Motor neuron (in vitro differentiated cells): ENCODE measurements around the gene BABAM2. TPM values are rescaled to one million over a fixed set of nuclear protein-coding genes. Genes with fewer than 3 reads are reported as not detected.
A peak's percentile ranks its signal among the peaks of the same experiment; 100 is the strongest.

Experiments used
- ATAC-seq, 8 experiments: fragments of 200-7000 bp; cut with Tn5 transposase; replicated peaks in 6 of 8; 2 replicates each; pipeline ENCODE4 v1.8.0; 2021; ENCODE audit warnings: mild to moderate bottlenecking in 8 of 8, moderate library complexity in 8 of 8
- H3K27ac ChIP-seq, 2 donors: fragments of 250-450 bp; sonication (Bioruptor Pico); 2 replicates each; pipeline ENCODE4 v1.9.0; 2021; ENCODE audit warnings: antibody characterized with exemption in 2 of 2, mild to moderate bottlenecking in 2 of 2, moderate library complexity in 1 of 2
- H3K4me1 ChIP-seq, 2 donors: fragments of 250-450 bp; sonication (Bioruptor Pico); replicated peaks in 1 of 2; 2 replicates each; pipeline ENCODE4 v1.6.1; 2021; ENCODE audit warnings: antibody characterized with exemption in 2 of 2, mild to moderate bottlenecking in 2 of 2, moderate library complexity in 1 of 2
- H3K4me3 ChIP-seq, 5 donors: fragments of 250-450 bp; sonication (Bioruptor Pico); 2 replicates each; pipeline ENCODE4 v1.9.0; 2021; ENCODE audit warnings: antibody characterized with exemption in 5 of 5, mild to moderate bottlenecking in 5 of 5, moderate library complexity in 4 of 5
- WGBS, 10 experiments: fragments of 450-650 bp; shearing (Covaris generic); methylation state at CpG; one replicate each; pipeline ENCODE4 v1.0.0; 2022; 5-methylcytosine and 5-hydroxymethylcytosine counted together
- in situ Hi-C, 9 experiments: fragments of 400-800 bp; cut with MboI; loops; one replicate each; pipeline ENCODE4 v1.15.0; 2021; ENCODE audit warnings: low sequenced_read_pairs in 9 of 9, low pct_unique_long_range_greater_than_20kb in 2 of 9; ENCODE audit not compliant: unreplicated experiment in 9 of 9
- total RNA-seq, 8 experiments: library from RNA; unstranded; fragments of 300-600 nt; gene quantifications; 2 replicates each; pipeline versions ENCODE4 v1.2.3 to v1.2.4, GENCODE V29; 2022

The BABAM2 gene
- total RNA-seq, 8 experiments from 2014 or later, result 16.4 to 110 (median 36.4) TPM

- Histone ChIP-seq H3K4me1 (peaks cover 0 to 6% of the 10 kb centered on the region in 2 donors), H3K4me3 (no peak overlapping the region), H3K27ac (no peak overlapping the region)
- in situ Hi-C loops, result no loop called here
- ATAC-seq, result no peak
- WGBS, 10 experiments, result 86 to 100% (median 100%) methylated on average over 1 of the region's 1 CpG
Observed at GRCh38 chr2:28305202-28305601, 414.7 kb downstream of the BABAM2 start.

GRCh38 chr2:28310107-28310506 is 419.6 kb downstream of the BABAM2 start:
- no peak for ATAC-seq
- H3K4me3 ChIP-seq, result no peak overlapping the region
- no peak overlapping the region for H3K27ac ChIP-seq
- no peaks in the 10 kb centered on the region for H3K4me1 ChIP-seq
- WGBS, 10 experiments, result 57 to 100% (median 90%) methylated on average over 1 to 2 of the region's 2 CpGs; no CpG with 5 or more reads in 3 of the 10 experiments
- in situ Hi-C loops, result no loop called here

- no peak overlapping the region for H3K4me3 ChIP-seq
- peak in 1 of 8 experiments; percentile 38 for ATAC-seq
- no peak overlapping the region for H3K27ac ChIP-seq
- no peaks in the 10 kb centered on the region for H3K4me1 ChIP-seq
- in situ Hi-C loops, result no loop called here
- 70 to 100% (median 92%) methylated on average over 2 to 7 of the region's 7 CpGs; no CpG with 5 or more reads in 1 of the 10 experiments for WGBS, 10 experiments
Observed at GRCh38 chr2:28311660-28312249, 421.2 kb downstream of the BABAM2 start.

DNA sequence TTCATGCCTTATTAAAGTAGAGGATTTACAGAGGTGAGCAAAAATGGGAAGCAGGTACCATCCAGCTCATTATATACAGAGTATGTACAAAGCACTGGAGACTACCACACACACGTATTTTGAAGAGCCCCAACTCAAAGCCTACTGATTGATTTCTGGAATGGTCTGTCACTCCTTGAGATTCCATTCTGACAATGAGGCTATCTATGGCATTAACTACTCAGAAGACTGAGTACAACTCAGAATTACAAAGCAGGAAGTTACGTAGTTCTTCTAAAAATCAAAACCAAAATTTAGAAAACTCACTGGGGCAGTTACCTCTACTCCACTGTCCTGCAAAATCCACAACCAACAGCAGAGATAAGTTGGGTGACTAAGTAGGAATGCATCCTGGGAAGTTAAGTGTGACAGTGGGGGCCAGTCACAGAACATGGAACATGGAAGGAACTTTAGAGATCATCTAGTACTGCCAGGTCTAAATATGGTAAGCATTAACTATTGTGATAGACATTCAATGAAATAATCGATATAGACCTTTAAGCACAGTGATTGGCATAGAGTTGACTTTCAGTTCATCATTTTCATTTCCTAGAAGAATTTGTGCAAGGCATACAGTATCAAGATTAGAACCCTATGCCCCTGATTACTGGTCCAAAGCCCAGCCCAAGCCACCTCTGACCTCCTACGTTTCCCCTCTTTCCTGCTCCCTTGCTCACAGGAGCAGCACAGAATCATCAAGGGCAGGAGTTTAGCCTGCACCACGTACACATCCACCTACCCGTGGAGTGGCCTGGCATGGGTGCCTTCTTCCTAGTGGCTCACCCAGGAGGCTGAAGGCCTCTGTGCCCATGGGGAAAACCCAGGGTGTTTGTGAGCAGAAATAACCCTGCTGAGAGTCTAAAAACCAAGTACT is 422.0 kb downstream of the BABAM2 start:
- in situ Hi-C loops, result no loop called here
- no peak overlapping the region for H3K27ac ChIP-seq
- WGBS, 10 experiments, result 86 to 100% (median 96%) methylated on average over 1 to 5 of the region's 6 CpGs; no CpG with 5 or more reads in 2 of the 10 experiments
- ATAC-seq, result no peak
- no peak overlapping the region for H3K4me3 ChIP-seq
- H3K4me1 ChIP-seq, result peaks cover 0 to 3% of the 10 kb centered on the region in 2 donors

DNA sequence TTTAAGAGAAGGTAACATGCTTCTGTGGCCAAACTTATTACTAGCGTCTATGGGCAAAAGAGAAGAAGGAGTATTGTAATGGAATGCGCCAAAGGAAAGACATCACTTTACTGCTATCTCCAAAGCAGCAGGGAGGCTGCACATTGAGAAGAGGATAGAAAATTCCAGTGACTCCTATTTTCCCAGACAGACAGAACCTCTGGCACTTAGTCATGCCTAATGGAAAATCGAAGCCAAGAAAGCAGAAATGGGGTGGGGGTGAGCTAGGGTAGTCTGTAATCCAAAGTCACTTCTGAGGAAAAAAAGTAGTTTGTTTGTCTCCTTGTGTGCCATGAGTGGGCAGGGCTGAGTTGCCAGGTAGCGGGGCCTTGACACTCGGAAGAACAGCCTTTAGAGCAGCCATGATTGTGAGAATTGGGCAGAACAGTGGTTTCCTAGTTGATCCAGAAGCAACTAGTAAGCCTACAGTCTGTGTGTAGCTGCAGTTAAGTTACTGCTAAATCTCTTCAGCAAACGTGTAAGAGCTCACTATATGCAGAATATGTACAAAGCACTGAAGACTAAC is 422.8 kb downstream of the BABAM2 start:
- H3K4me3 ChIP-seq, result no peak overlapping the region
- peak in 1 of 8 experiments; percentile 55 for ATAC-seq
- peaks cover 0 to 3% of the 10 kb centered on the region in 2 donors for H3K4me1 ChIP-seq
- 74 to 100% (median 88%) methylated on average over 2 to 6 of the region's 6 CpGs; no CpG with 5 or more reads in 3 of the 10 experiments for WGBS, 10 experiments
- no peak overlapping the region for H3K27ac ChIP-seq
- in situ Hi-C loops, result no loop called here

DNA sequence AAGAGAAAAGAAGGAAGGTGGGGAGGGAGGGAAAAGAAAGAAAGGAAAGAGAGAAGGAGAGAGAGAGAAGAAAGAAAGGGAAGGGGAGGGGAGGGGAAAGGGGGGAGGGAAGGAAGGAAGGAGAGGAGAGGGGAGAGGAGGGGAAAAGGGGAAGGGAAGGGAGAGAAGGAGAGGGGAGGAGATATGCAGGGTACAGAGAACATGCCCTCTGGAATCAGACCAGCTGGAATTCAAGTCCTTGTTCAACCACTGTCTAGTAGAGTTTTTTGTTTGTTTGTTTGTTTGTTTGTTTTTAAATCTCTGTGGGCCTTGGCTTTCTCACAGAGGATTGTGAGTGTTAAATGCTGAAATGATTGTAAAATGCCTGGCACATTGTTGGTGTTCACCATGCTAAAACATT is 424.4 kb downstream of the BABAM2 start:
- in situ Hi-C loops, result no loop called here
- ATAC-seq, result no peak

DNA sequence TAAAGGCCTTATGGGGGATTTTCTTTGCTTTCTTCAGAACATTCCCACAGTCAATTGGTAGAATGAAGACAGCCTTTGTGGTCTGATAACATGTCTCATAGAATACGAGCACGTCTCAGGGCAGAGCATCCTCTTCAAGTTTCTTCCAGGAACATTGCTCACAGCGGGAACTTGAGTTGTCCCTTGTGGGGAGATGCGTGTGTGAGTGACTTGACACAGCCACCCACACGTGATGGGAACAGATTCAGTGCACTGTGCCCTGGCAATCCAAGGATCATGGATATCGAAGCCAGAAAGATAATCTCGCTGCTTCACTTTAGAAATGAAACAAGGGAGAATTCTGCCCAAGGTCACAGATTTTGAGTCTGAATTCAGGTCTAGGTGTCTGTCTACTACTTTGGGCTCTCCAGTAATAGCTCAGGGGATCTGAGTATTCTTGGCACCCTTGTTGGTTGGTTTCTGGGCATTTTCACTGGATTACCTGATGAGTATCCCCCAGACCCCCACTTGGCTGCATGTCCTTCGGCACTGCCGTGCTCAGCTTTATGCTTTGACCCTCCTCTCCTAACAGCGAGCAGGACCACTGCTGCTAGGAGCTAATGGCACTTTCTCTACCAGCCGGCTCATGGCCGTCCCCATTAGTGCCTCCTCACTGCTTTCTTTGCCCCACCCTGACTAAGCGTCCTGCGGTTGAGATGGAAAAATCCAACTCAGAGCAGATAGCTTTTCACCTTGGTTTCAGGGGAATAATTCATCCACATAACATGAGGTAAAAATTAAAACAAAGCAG is 426.2 kb downstream of the BABAM2 start:
- WGBS, 10 experiments, result 62 to 100% (median 88%) methylated on average over 1 to 9 of the region's 14 CpGs; no CpG with 5 or more reads in 2 of the 10 experiments
- H3K27ac ChIP-seq, result no peak overlapping the region
- in situ Hi-C loops, result no loop called here
- H3K4me1 ChIP-seq, result peaks cover 0 to 3% of the 10 kb centered on the region in 2 donors
- no peak overlapping the region for H3K4me3 ChIP-seq
- peak in 1 of 8 experiments; percentile 30 for ATAC-seq

More for the DNA sequence above, 424.4 kb downstream of the BABAM2 start:
- Histone ChIP-seq H3K4me3 (no peak overlapping the region), H3K27ac (no peak overlapping the region), H3K4me1 (peaks cover 0 to 3% of the 10 kb centered on the region in 2 donors)

DNA sequence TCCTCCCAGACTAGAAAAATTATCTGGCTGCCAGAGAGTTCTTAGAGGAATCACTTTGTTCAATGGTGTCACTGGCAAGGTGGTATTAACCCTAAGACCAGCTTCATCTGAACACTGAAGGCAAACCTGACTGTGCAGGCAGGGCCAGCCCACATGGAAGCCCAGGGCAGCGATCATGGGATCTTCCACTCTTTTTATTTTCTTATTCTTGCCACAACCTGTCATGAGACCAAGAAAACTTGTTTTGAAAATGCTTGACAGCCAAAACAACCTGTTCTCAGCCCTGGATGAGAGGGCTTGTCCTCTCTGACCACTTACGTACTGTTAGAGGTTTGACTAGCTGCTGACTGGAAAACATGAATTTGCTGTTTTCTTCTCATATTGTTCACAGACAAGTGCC is 426.9 kb downstream of the BABAM2 start:
- H3K27ac ChIP-seq, result no peak overlapping the region
- ATAC-seq, result no peak
- WGBS, 10 experiments, result 67 to 100% (median 93%) methylated on average over 1 to 2 of the region's 2 CpGs; no CpG with 5 or more reads in 4 of the 10 experiments
- H3K4me3 ChIP-seq, result no peak overlapping the region
- peaks cover 0 to 3% of the 10 kb centered on the region in 2 donors for H3K4me1 ChIP-seq
- in situ Hi-C loops, result no loop called here

- WGBS, 10 experiments, result 57 to 100% (median 91%) methylated on average over 1 to 5 of the region's 5 CpGs; no CpG with 5 or more reads in 3 of the 10 experiments
- in situ Hi-C loops, result no loop called here
- peak in 1 of 8 experiments; percentile 12 for ATAC-seq
- Histone ChIP-seq H3K4me1 (peaks cover 0 to 6% of the 10 kb centered on the region in 2 donors), H3K27ac (no peak overlapping the region), H3K4me3 (no peak overlapping the region)
Observed at GRCh38 chr2:28318023-28318422, 427.5 kb downstream of the BABAM2 start.

GRCh38 chr2:28318462-28319117 is 428.1 kb downstream of the BABAM2 start:
- no peak overlapping the region for H3K4me3 ChIP-seq
- ATAC-seq, result no peak
- no peak overlapping the region for H3K27ac ChIP-seq
- 50 to 90% (median 80%) methylated on average over 1 to 6 of the region's 6 CpGs; no CpG with 5 or more reads in 2 of the 10 experiments for WGBS, 10 experiments
- in situ Hi-C loops, result no loop called here
- H3K4me1 ChIP-seq, result peaks cover 0 to 6% of the 10 kb centered on the region in 2 donors

GRCh38 chr2:28319118-28320008 is 428.8 kb downstream of the BABAM2 start:
- in situ Hi-C loops, result no loop called here
- 71 to 100% (median 80%) methylated on average over 1 to 6 of the region's 15 CpGs; no CpG with 5 or more reads in 4 of the 10 experiments for WGBS, 10 experiments
- peak in 1 of 8 experiments; percentile 16 for ATAC-seq

More at GRCh38 chr2:28319118-28320008, 428.8 kb downstream of the BABAM2 start:
- Histone ChIP-seq H3K4me3 (no peak overlapping the region), H3K27ac (no peak overlapping the region), H3K4me1 (peaks cover 0 to 9% of the 10 kb centered on the region in 2 donors)
